ENCODE measurements around the gene RFTN1.

DNA sequence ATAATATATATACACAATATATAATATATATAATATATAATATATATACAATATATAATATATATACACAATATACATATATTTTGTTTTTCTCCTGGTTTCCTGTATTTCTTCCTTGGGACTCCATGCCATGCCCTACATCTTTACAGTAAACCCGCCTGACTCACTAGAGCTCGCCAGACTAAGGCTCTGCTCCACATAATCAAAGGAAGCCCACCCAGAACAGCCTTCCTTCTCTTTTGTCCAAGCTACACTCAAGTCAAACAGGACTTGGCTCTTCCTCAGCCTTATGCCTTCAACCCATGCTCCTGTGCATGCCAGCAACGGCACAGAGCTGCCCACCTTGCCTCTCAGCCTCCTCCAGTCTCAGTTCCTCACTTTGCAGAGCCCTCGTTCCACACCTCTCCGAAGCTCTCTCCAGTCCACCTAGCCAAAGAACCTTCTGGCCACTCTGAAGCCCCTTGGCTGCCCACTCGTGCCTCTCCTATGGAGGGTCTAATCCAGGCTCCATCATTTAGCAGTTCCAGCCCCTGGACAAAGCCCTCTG is 109.1 kb downstream of the RFTN1 start:
- no peak for TF ChIP-seq CTCF (IDR thresholded peaks at IDR 0.05; ENCODE audit: low read depth, low read length, poor library complexity, severe bottlenecking)
- no peak for TF ChIP-seq EZH2phosphoT487 (IDR thresholded peaks at IDR 0.05; ENCODE audit: borderline replicate concordance, low read length)

All from DOHH2 (cell line).